Type B pancreatic cell (in vitro differentiated cells): ENCODE measurements around the gene PLCD3. TPM values are rescaled to one million over a fixed set of nuclear protein-coding genes. Genes with fewer than 3 reads are reported as not detected.

Experiments
- DNase-seq: peaks from one replicate; pipeline ENCODE4 v3.0.0; 2021; ENCODE audit warnings: mixed read lengths; ENCODE audit not compliant: unreplicated experiment; ENCODE audit errors: extremely low spot score
- H3K27ac Mint-ChIP-seq: 2 replicates; pipeline ENCODE4 v1.8.0; 2021; ENCODE audit warnings: mild to moderate bottlenecking, mixed read lengths
- H3K27me3 Mint-ChIP-seq: 2 replicates; pipeline ENCODE4 v1.8.0; 2021; ENCODE audit warnings: mixed read lengths
- H3K36me3 Mint-ChIP-seq: 2 replicates; pipeline ENCODE4 v1.8.0; 2021; ENCODE audit warnings: mixed read lengths
- H3K4me1 Mint-ChIP-seq: one replicate; pipeline ENCODE4 v1.8.0; 2021; ENCODE audit warnings: mixed read lengths; ENCODE audit not compliant: unreplicated experiment
- H3K4me3 Mint-ChIP-seq: 2 replicates; pipeline ENCODE4 v1.8.0; 2021; ENCODE audit warnings: mild to moderate bottlenecking, mixed read lengths
- H3K9me3 Mint-ChIP-seq: 2 replicates; pipeline ENCODE4 v1.8.0; 2021; ENCODE audit warnings: mixed read lengths
- CTCF ChIP-seq: fragments of 200-600 bp; sonication (generic); conservative IDR thresholded peaks from 2 replicates; pipeline ENCODE4 v1.5.0; 2021; ENCODE audit warnings: antibody characterized with exemption, mild to moderate bottlenecking
- total RNA-seq: library from RNA; stranded (reverse); gene quantifications from 2 replicates; pipeline ENCODE4 v1.2.1, GENCODE V29; 2021; ENCODE audit warnings: low replicate concordance

The PLCD3 gene
- total RNA-seq, 1 donor from 2014 or later, result 45.8 TPM

- Mint-ChIP-seq H3K36me3 (peaks cover 3% of the 10 kb centered on the region), H3K9me3 (no peaks in the 10 kb centered on the region), H3K27me3 (no peaks in the 10 kb centered on the region), H3K4me1 (peaks cover 5% of the 10 kb centered on the region), H3K27ac (no peak overlapping the region), H3K4me3 (no peak overlapping the region)
- no peak for TF ChIP-seq CTCF
- no peak for DNase-seq
Observed at GRCh38 chr17:45138911-45139532, 6.7 kb upstream of the PLCD3 start.

- no peak for TF ChIP-seq CTCF
- Mint-ChIP-seq H3K9me3 (no peaks in the 10 kb centered on the region), H3K27ac (no peak overlapping the region), H3K4me1 (peaks cover 5% of the 10 kb centered on the region), H3K4me3 (no peak overlapping the region), H3K27me3 (no peaks in the 10 kb centered on the region), H3K36me3 (peaks cover 3% of the 10 kb centered on the region)
- DNase-seq, result no peak
Observed at GRCh38 chr17:45137561-45138305, 5.4 kb upstream of the PLCD3 start.

- Mint-ChIP-seq H3K27me3 (no peaks in the 10 kb centered on the region), H3K27ac (no peak overlapping the region), H3K4me3 (peak overlapping the region; percentile 87), H3K36me3 (peaks cover 3% of the 10 kb centered on the region), H3K4me1 (peaks cover 5% of the 10 kb centered on the region), H3K9me3 (no peaks in the 10 kb centered on the region)
- DNase-seq, result no peak
- no peak for TF ChIP-seq CTCF
Observed at GRCh38 chr17:45136846-45137560, 4.7 kb upstream of the PLCD3 start.

GRCh38 chr17:45135978-45136791 is 3.9 kb upstream of the PLCD3 start:
- DNase-seq, result no peak
- Mint-ChIP-seq H3K9me3 (no peaks in the 10 kb centered on the region), H3K4me3 (peak overlapping the region; percentile 87), H3K27ac (peak overlapping the region; percentile 90), H3K36me3 (peaks cover 3% of the 10 kb centered on the region), H3K27me3 (no peaks in the 10 kb centered on the region), H3K4me1 (peaks cover 9% of the 10 kb centered on the region)
- no peak for TF ChIP-seq CTCF
